ENCODE data around the gene ATG10.
A peak's percentile ranks its signal among the peaks of the same experiment; 100 is the strongest.
"Not testable (repeated sequence)": the region's sequence is repeated elsewhere in the genome, so short reads cannot be mapped to it uniquely, and the experiment has no call there.

The ATG10 gene

GRCh38 chr5:81983148-81983547, 11.3 kb downstream of the ATG10 start:
- not testable (repeated sequence) for DNase-seq

GRCh38 chr5:81983563-81983962, 11.7 kb downstream of the ATG10 start:
- DNase-seq, result not testable (repeated sequence)

- DNase-seq, result no peak
Observed at GRCh38 chr5:81986126-81986525, 14.3 kb downstream of the ATG10 start.

GRCh38 chr5:81989204-81989603, 17.4 kb downstream of the ATG10 start:
- no peak for DNase-seq

- DNase-seq, result no peak
Observed at GRCh38 chr5:81994679-81995078, 22.9 kb downstream of the ATG10 start.

GRCh38 chr5:81995407-81995806, 23.6 kb downstream of the ATG10 start:
- DNase-seq, result no peak

GRCh38 chr5:82004511-82004910, 32.7 kb downstream of the ATG10 start:
- DNase-seq, result no peak

GRCh38 chr5:82009869-82010268, 38.0 kb downstream of the ATG10 start:
- not testable (repeated sequence) for DNase-seq

GRCh38 chr5:82010696-82011095, 38.9 kb downstream of the ATG10 start:
- no peak for DNase-seq

GRCh38 chr5:82011761-82012160, 39.9 kb downstream of the ATG10 start:
- DNase-seq, result no peak

- DNase-seq, result not testable (repeated sequence)
Observed at GRCh38 chr5:82014644-82015043, 42.8 kb downstream of the ATG10 start.

GRCh38 chr5:82018462-82018861, 46.6 kb downstream of the ATG10 start:
- DNase-seq, result peak; percentile 33 to 40

GRCh38 chr5:82019342-82020138, 47.7 kb downstream of the ATG10 start:
- peak; percentile 13 to 50 for DNase-seq

- no peak for DNase-seq
Observed at GRCh38 chr5:82022499-82022898, 50.7 kb downstream of the ATG10 start.

- DNase-seq, result no peak
Observed at GRCh38 chr5:82023644-82024043, 51.8 kb downstream of the ATG10 start.

GRCh38 chr5:82031220-82032119, 59.6 kb downstream of the ATG10 start:
- no peak for DNase-seq

GRCh38 chr5:82042894-82043293, 71.1 kb downstream of the ATG10 start:
- DNase-seq, result not testable (repeated sequence)

- DNase-seq, result peak; percentile 53 to 65
Observed at GRCh38 chr5:82044010-82044409, 72.2 kb downstream of the ATG10 start.

- no peak for DNase-seq
Observed at GRCh38 chr5:82045554-82046275, 73.9 kb downstream of the ATG10 start.

- DNase-seq, result no peak
Observed at GRCh38 chr5:82046276-82046647, 74.4 kb downstream of the ATG10 start.

- DNase-seq, result no peak
Observed at GRCh38 chr5:82050955-82051354, 79.1 kb downstream of the ATG10 start.

- DNase-seq, result no peak
Observed at GRCh38 chr5:82054004-82054710, 82.3 kb downstream of the ATG10 start.
